Panc1 (cell line): ENCODE results near the gene ARMC10. TPM values are rescaled to one million over a fixed set of nuclear protein-coding genes. Genes with fewer than 3 reads are reported as not detected.

Experiments
- ATAC-seq: fragments of 200-7000 bp; cut with Tn5 transposase; 2 replicates; pipeline ENCODE4 v1.9.1; 2020; ENCODE audit warnings: mild to moderate bottlenecking, moderate library complexity
- BruUV-seq: library from RNA; stranded (reverse); fragments of 400-500 nt; replicated peaks from 2 replicates; lab custom pipeline; 2021; lab: Mats Ljungman, UMichigan
- CTCF ChIA-PET: fragments of 300-600 bp; sonication (Branson Sonifier 250); formaldehyde crosslinking; loops from one replicate; lab custom pipeline; 2022; ENCODE audit warnings: antibody characterized with exemption; lab: Charles Lee
- POLR2A ChIA-PET: fragments of 300-600 bp; sonication (Branson Sonifier 250); formaldehyde crosslinking; loops from one replicate; lab custom pipeline; 2022; ENCODE audit warnings: antibody characterized with exemption; lab: Charles Lee
- DNase-seq: peaks from one replicate; pipeline ENCODE4 v3.0.0-alpha.2; 2010; ENCODE audit warnings: low read depth, low spot score
- H3K27ac ChIP-seq: 2 replicates; pipeline ENCODE4 v1.5.1; 2011; ENCODE audit warnings: mild to moderate bottlenecking, low read length, inconsistent platforms
- H3K27me3 ChIP-seq: fragments of 200-500 bp; sonication (Bioruptor generic); 2 replicates; pipeline ENCODE4 v1.6.0; 2014; ENCODE audit warnings: low read length, inconsistent platforms; ENCODE audit not compliant: control insufficient read depth, insufficient read depth
- H3K36me3 ChIP-seq: fragments of 200-500 bp; sonication (Bioruptor generic); 2 replicates; pipeline ENCODE4 v1.5.1; 2014; ENCODE audit warnings: inconsistent platforms, mild to moderate bottlenecking, low read length, moderate library complexity; ENCODE audit not compliant: control insufficient read depth, insufficient read depth
- H3K4me1 ChIP-seq: 2 replicates; pipeline ENCODE4 v1.5.1; 2011; ENCODE audit warnings: inconsistent platforms, mild to moderate bottlenecking, low read length, moderate library complexity; ENCODE audit not compliant: control insufficient read depth, insufficient read depth
- H3K4me3 ChIP-seq, 2 experiments: 2 replicates each; pipeline ENCODE4 v1.5.1; 2011 to 2012; ENCODE audit warnings: low read depth in 2 of 2, low read length in 2 of 2, mild to moderate bottlenecking in 2 of 2, inconsistent platforms in 1 of 2, moderate library complexity in 1 of 2
- H3K9me3 ChIP-seq: fragments of 200-500 bp; sonication (Bioruptor generic); 2 replicates; pipeline ENCODE4 v1.5.1; 2014; ENCODE audit warnings: low read depth, mild to moderate bottlenecking, inconsistent platforms, low read length, moderate library complexity; ENCODE audit not compliant: control insufficient read depth, insufficient read depth
- POLR2AphosphoS5 ChIP-seq: IDR thresholded peaks from 2 replicates; pipeline ENCODE4 v1.6.1; 2012; ENCODE audit warnings: mild to moderate bottlenecking, low read depth, low read length, moderate library complexity
- SIN3A ChIP-seq: IDR thresholded peaks from 2 replicates; pipeline ENCODE4 v1.6.1; 2012; ENCODE audit warnings: low read depth, mild to moderate bottlenecking, low read length, moderate library complexity, borderline replicate concordance; ENCODE audit not compliant: insufficient read depth
- TCF7L2 ChIP-seq: IDR thresholded peaks from 2 replicates; pipeline ENCODE4 v1.6.1; 2011; ENCODE audit warnings: mild to moderate bottlenecking, low read depth, low read length, inconsistent platforms
- in situ Hi-C: cut with HindIII; loops from 2 replicates; pipeline ENCODE4 v1.10.0; 2016; ENCODE audit warnings: low sequenced_read_pairs, low pct_unique_long_range_greater_than_20kb
- intact Hi-C: fragments of 100-400 bp; cut with micrococcal nuclease; formaldehyde crosslinking; loops from one replicate; pipeline ENCODE4 v1.10.0; 2022; ENCODE audit not compliant: unreplicated experiment
- total RNA-seq: library from RNA; stranded (reverse); gene quantifications from one replicate; pipeline ENCODE4 v1.2.1, GENCODE V29; 2021; ENCODE audit not compliant: unreplicated experiment
- TF ChIP-seq, protein P1 (sequence below), 2 experiments: IDR thresholded peaks; 2 replicates each; pipeline ENCODE4 v1.6.1; 2011 to 2012; ENCODE audit warnings: low read depth in 2 of 2, control low read depth in 1 of 2, low read length in 1 of 2, mild to moderate bottlenecking in 1 of 2, moderate library complexity in 1 of 2; ENCODE audit not compliant: insufficient read depth in 1 of 2
- TF ChIP-seq, protein P2 (sequence below): fragments of 450-650 bp; IDR thresholded peaks from 2 replicates; pipeline ENCODE4 v1.5.1; 2017; ENCODE audit warnings: mild to moderate bottlenecking

ARMC10 gene
- total RNA-seq, 1 experiment from 2014 or later = 73.2 TPM

- DNase-seq (no peak), ATAC-seq (no peak)
- Histone ChIP-seq H3K4me3 (no peak overlapping the region), H3K9me3 (no peaks in the 10 kb centered on the region), H3K27ac (no peak overlapping the region), H3K27me3 (no peaks in the 10 kb centered on the region), H3K4me1 (peaks cover 6% of the 10 kb centered on the region; the same call in 1 of the 2 replicates), H3K36me3 (no peaks in the 10 kb centered on the region)
- no TSS peak for BruUV-seq
- CTCF ChIA-PET = no interaction called here
- in situ Hi-C loops (no loop called here), intact Hi-C loops (no loop called here)
- TF ChIP-seq, protein P1, sequence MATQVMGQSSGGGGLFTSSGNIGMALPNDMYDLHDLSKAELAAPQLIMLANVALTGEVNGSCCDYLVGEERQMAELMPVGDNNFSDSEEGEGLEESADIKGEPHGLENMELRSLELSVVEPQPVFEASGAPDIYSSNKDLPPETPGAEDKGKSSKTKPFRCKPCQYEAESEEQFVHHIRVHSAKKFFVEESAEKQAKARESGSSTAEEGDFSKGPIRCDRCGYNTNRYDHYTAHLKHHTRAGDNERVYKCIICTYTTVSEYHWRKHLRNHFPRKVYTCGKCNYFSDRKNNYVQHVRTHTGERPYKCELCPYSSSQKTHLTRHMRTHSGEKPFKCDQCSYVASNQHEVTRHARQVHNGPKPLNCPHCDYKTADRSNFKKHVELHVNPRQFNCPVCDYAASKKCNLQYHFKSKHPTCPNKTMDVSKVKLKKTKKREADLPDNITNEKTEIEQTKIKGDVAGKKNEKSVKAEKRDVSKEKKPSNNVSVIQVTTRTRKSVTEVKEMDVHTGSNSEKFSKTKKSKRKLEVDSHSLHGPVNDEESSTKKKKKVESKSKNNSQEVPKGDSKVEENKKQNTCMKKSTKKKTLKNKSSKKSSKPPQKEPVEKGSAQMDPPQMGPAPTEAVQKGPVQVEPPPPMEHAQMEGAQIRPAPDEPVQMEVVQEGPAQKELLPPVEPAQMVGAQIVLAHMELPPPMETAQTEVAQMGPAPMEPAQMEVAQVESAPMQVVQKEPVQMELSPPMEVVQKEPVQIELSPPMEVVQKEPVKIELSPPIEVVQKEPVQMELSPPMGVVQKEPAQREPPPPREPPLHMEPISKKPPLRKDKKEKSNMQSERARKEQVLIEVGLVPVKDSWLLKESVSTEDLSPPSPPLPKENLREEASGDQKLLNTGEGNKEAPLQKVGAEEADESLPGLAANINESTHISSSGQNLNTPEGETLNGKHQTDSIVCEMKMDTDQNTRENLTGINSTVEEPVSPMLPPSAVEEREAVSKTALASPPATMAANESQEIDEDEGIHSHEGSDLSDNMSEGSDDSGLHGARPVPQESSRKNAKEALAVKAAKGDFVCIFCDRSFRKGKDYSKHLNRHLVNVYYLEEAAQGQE (IDR thresholded peaks at IDR 0.05; ENCODE audit: insufficient read depth in 1 of 2, low read depth in 2 of 2, low read length in 1 of 2) = no peak
- TF ChIP-seq TCF7L2 (no peak), SIN3A (no peak), POLR2AphosphoS5 (no peak)
- POLR2A ChIA-PET = no interaction called here
These were observed 65.7 kb downstream of the ARMC10 start for GRCh38 chr7:103140685-103141084.

GRCh38 chr7:103141753-103142404, 66.9 kb downstream of the ARMC10 start:
- no peak for DNase-seq
- H3K4me3 ChIP-seq = no peak overlapping the region
- no peaks in the 10 kb centered on the region for H3K27me3 ChIP-seq
- ChIA-PET CTCF (no interaction called here), POLR2A (no interaction called here)
- peak; percentile 55; the same call in 1 of the 2 replicates for TF ChIP-seq TCF7L2
- no peak for TF ChIP-seq SIN3A
- TF ChIP-seq POLR2AphosphoS5 = no peak
- TF ChIP-seq, protein P2, sequence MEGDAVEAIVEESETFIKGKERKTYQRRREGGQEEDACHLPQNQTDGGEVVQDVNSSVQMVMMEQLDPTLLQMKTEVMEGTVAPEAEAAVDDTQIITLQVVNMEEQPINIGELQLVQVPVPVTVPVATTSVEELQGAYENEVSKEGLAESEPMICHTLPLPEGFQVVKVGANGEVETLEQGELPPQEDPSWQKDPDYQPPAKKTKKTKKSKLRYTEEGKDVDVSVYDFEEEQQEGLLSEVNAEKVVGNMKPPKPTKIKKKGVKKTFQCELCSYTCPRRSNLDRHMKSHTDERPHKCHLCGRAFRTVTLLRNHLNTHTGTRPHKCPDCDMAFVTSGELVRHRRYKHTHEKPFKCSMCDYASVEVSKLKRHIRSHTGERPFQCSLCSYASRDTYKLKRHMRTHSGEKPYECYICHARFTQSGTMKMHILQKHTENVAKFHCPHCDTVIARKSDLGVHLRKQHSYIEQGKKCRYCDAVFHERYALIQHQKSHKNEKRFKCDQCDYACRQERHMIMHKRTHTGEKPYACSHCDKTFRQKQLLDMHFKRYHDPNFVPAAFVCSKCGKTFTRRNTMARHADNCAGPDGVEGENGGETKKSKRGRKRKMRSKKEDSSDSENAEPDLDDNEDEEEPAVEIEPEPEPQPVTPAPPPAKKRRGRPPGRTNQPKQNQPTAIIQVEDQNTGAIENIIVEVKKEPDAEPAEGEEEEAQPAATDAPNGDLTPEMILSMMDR = no peak
- H3K9me3 ChIP-seq = no peaks in the 10 kb centered on the region
- no peak for ATAC-seq
- no peak overlapping the region for H3K27ac ChIP-seq
- intact Hi-C loops (no loop called here), in situ Hi-C loops (no loop called here)
- H3K36me3 ChIP-seq = no peaks in the 10 kb centered on the region
- H3K4me1 ChIP-seq = peaks cover 16% of the 10 kb centered on the region
- no TSS peak for BruUV-seq

DNA sequence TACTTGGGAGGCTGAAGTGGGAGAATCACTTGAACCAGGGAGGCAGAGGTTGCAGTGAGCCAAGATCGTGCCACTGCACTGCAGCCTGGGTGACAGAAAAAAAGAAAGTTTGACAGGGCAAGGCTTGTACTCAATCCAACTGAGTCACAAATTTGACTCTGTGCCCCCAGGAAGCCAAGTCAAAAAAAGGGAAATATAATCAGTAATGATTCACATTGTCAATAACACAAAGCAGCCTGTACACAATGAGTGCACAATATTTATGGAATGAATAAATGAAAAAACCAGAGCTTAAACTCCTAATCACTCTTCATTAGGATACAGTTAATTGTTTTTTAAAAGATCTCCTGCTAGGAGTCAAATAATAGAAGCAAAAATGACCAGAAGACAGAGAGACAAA, 67.6 kb downstream of the ARMC10 start:
- Histone ChIP-seq H3K4me3 (no peak overlapping the region), H3K4me1 (peaks cover 20% of the 10 kb centered on the region), H3K9me3 (no peaks in the 10 kb centered on the region), H3K27me3 (no peaks in the 10 kb centered on the region), H3K27ac (no peak overlapping the region), H3K36me3 (no peaks in the 10 kb centered on the region)
- ChIA-PET CTCF (no interaction called here), POLR2A (no interaction called here)
- intact Hi-C loops = no loop called here
- BruUV-seq = no TSS peak
- no peak for TF ChIP-seq POLR2AphosphoS5
- TF ChIP-seq SIN3A = no peak
- TF ChIP-seq, protein P1 (IDR thresholded peaks at IDR 0.05; ENCODE audit: insufficient read depth in 1 of 2, low read depth in 2 of 2, low read length in 1 of 2) = no peak
- TF ChIP-seq, protein P2 = no peak
- no peak for TF ChIP-seq TCF7L2
- ATAC-seq = no peak
- in situ Hi-C loops = no loop called here
- DNase-seq = no peak
